Endothelial cell of umbilical vein (primary cell): ENCODE results near the gene CACNA2D3. TPM values are rescaled to one million over a fixed set of nuclear protein-coding genes. Genes with fewer than 3 reads are reported as not detected.

ENCODE experiments used
- BruUV-seq: library from RNA; stranded (reverse); fragments of 400-500 nt; replicated peaks from 2 replicates; lab custom pipeline; 2021; lab: Mats Ljungman, UMichigan
- CTCF ChIA-PET: fragments of 300-600, 350-600 bp; sonication (Branson Sonifier 250); formaldehyde crosslinking; loops from one replicate; lab custom pipeline; 2021; ENCODE audit warnings: antibody characterized with exemption, inconsistent platforms; lab: Charles Lee
- POLR2A ChIA-PET: fragments of 300-600, 350-600 bp; sonication (Branson Sonifier 250); formaldehyde crosslinking; loops from one replicate; lab custom pipeline; 2021; ENCODE audit warnings: antibody characterized with exemption, inconsistent platforms; lab: Charles Lee
- DNase-seq: peaks from one replicate; pipeline ENCODE4 v3.0.0-alpha.2; 2011; ENCODE audit warnings: low read depth, low spot score
- FAIRE-seq: peaks from 2 replicates; lab custom pipeline; 2011; peaks lifted over from hg19 to GRCh38; lab: Jason Lieb, UNC
- H2AFZ ChIP-seq: 2 replicates; pipeline ENCODE4 v1.6.0; 2012; ENCODE audit warnings: low read depth, low read length, control low read depth, inconsistent platforms
- H3K27ac ChIP-seq: 2 replicates; pipeline ENCODE4 v1.5.1; 2011; ENCODE audit warnings: low read depth, mild to moderate bottlenecking, control low read depth, low read length, moderate library complexity; ENCODE audit not compliant: insufficient read depth
- H3K27me3 ChIP-seq, 2 experiments: 2 replicates each; pipeline versions ENCODE4 v1.6.0 to v1.6.1; 2011; ENCODE audit warnings: low read length in 2 of 2, mixed read lengths in 1 of 2; ENCODE audit not compliant: control insufficient read depth in 2 of 2, insufficient read depth in 2 of 2
- H3K36me3 ChIP-seq, 2 experiments: 2 replicates in 1 of 2; 3 replicates in 1 of 2; pipeline ENCODE4 v1.5.1; 2011; ENCODE audit warnings: low read length in 2 of 2, mild to moderate bottlenecking in 1 of 2, moderate library complexity in 1 of 2; ENCODE audit not compliant: control insufficient read depth in 2 of 2, insufficient read depth in 2 of 2; ENCODE audit errors: extremely low read depth in 1 of 2
- H3K4me1 ChIP-seq: 3 replicates; pipeline ENCODE4 v1.5.1; 2011; ENCODE audit warnings: mild to moderate bottlenecking, low read length; ENCODE audit not compliant: control insufficient read depth, insufficient read depth; ENCODE audit errors: extremely low read depth
- H3K4me2 ChIP-seq: 2 replicates; pipeline ENCODE4 v1.6.1; 2011; ENCODE audit warnings: low read length, control low read depth, mixed read lengths; ENCODE audit not compliant: insufficient read depth
- H3K4me3 ChIP-seq, 3 experiments: fragments of 200-600 bp in 1 of 3; sonication (generic), shearing (Covaris generic) in 1 of 3; replicated peaks in 1 of 3; 2 replicates each; pipeline ENCODE4 v1.5.1; 2011 to 2016; ENCODE audit warnings: control low read depth in 3 of 3, low read length in 3 of 3, mild to moderate bottlenecking in 2 of 3, inconsistent platforms in 1 of 3, low read depth in 1 of 3, moderate library complexity in 1 of 3; ENCODE audit not compliant: insufficient read depth in 1 of 3
- H3K79me2 ChIP-seq: 2 replicates; pipeline ENCODE4 v1.6.0; 2012; ENCODE audit warnings: low read length, inconsistent platforms; ENCODE audit not compliant: control insufficient read depth, insufficient read depth
- H3K9ac ChIP-seq: replicated peaks from 2 replicates; pipeline ENCODE3; 2011; ENCODE audit warnings: low read length, control low read depth; ENCODE audit not compliant: insufficient read depth; ENCODE audit errors: extremely low read depth
- H3K9me1 ChIP-seq: replicated peaks from 3 replicates; pipeline ENCODE4 v1.6.0; 2011; ENCODE audit warnings: mild to moderate bottlenecking, low read length; ENCODE audit not compliant: control insufficient read depth, insufficient read depth; ENCODE audit errors: extremely low read depth
- H3K9me3 ChIP-seq: replicated peaks from 2 replicates; pipeline ENCODE4 v1.5.1; 2012; ENCODE audit warnings: low read length, inconsistent platforms; ENCODE audit not compliant: control insufficient read depth, insufficient read depth
- H4K20me1 ChIP-seq: replicated peaks from 2 replicates; pipeline ENCODE3; 2011; ENCODE audit warnings: mild to moderate bottlenecking, low read length; ENCODE audit not compliant: control insufficient read depth, insufficient read depth; ENCODE audit errors: extremely low read depth
- CTCF ChIP-seq, 2 donors: IDR thresholded peaks; 1 replicate in 1 of 2; 2 replicates in 1 of 2; pipeline ENCODE4 v1.5.1; 2011; ENCODE audit warnings: low read length in 2 of 2, mild to moderate bottlenecking in 2 of 2, moderate library complexity in 2 of 2, control low read depth in 1 of 2, inconsistent platforms in 1 of 2, low read depth in 1 of 2; ENCODE audit not compliant: insufficient read depth in 1 of 2; ENCODE audit errors: extremely low read depth in 1 of 2
- EZH2 ChIP-seq: IDR thresholded peaks from 2 replicates; pipeline ENCODE4 v1.6.1; 2012; ENCODE audit warnings: borderline replicate concordance, low read depth, mild to moderate bottlenecking, moderate library complexity, low read length, inconsistent platforms; ENCODE audit not compliant: severe bottlenecking
- FOS ChIP-seq: IDR thresholded peaks from 2 replicates; pipeline ENCODE4 v1.6.1; 2011; ENCODE audit warnings: mild to moderate bottlenecking, low read length, moderate library complexity, borderline replicate concordance; ENCODE audit not compliant: insufficient read depth
- GATA2 ChIP-seq: IDR thresholded peaks from 2 replicates; pipeline ENCODE4 v1.7.0; 2011; ENCODE audit warnings: low read depth, mild to moderate bottlenecking, moderate library complexity, mixed read lengths, low read length; ENCODE audit not compliant: insufficient read length, insufficient read depth
- JUN ChIP-seq: IDR thresholded peaks from 2 replicates; pipeline ENCODE4 v1.6.1; 2011; ENCODE audit warnings: borderline replicate concordance, low read depth; ENCODE audit not compliant: insufficient read length, insufficient read depth
- MAX ChIP-seq: IDR thresholded peaks from 2 replicates; pipeline ENCODE4 v1.6.1; 2011; ENCODE audit not compliant: insufficient read depth, insufficient read length
- MYC ChIP-seq: IDR thresholded peaks from one replicate; pipeline ENCODE4 v1.6.1; 2011; ENCODE audit warnings: mild to moderate bottlenecking, low read depth, low read length
- POLR2A ChIP-seq: IDR thresholded peaks from 2 replicates; pipeline ENCODE4 v1.6.1; 2012; ENCODE audit warnings: low read depth, mild to moderate bottlenecking, control low read depth, low read length
- POLR2AphosphoS5 ChIP-seq: IDR thresholded peaks from 2 replicates; pipeline ENCODE4 v1.6.1; 2012; ENCODE audit warnings: low read depth, mild to moderate bottlenecking, control low read depth, low read length, moderate library complexity; ENCODE audit not compliant: insufficient read depth
- dilution Hi-C: fragments of 300-500 bp; cut with MboI; formaldehyde crosslinking; loops from one replicate; pipeline ENCODE4 v1.15.0; 2019; ENCODE audit warnings: low sequenced_read_pairs; ENCODE audit not compliant: extremely low pct_ligation_motif_present
- intact Hi-C: fragments of 100-400 bp; cut with micrococcal nuclease; formaldehyde crosslinking; loops from one replicate; pipeline ENCODE4 v1.10.0; 2022
- polyA plus RNA-seq, 4 experiments: library from polyadenylated mRNA; depleted of rRNA in 3 of 4; stranded (reverse) in 3 of 4; unstranded in 1 of 4; fragments of >200 nt; gene quantifications; 2 replicates each; pipeline versions ENCODE4 v1.2.1 to v1.2.3, GENCODE V29; 2011 to 2012; ENCODE audit warnings: missing spikeins in 1 of 4
- total RNA-seq: library from RNA; stranded (reverse); gene quantifications from 2 replicates; pipeline ENCODE4 v1.2.3, GENCODE V29; 2021

Gene CACNA2D3
- total and polyA plus RNA-seq, 2 donors (not counting 3 experiments of a cell fraction or from before 2014, with no cell fraction given), result not detected

GRCh38 chr3:54262541-54262940 is 140.2 kb downstream of the CACNA2D3 start:
- Histone ChIP-seq H3K9ac (no peak overlapping the region), H3K27ac (no peak overlapping the region), H3K4me2 (no peak overlapping the region), H3K4me1 (no peaks in the 10 kb centered on the region), H3K79me2 (no peaks in the 10 kb centered on the region), H3K9me1 (no peaks in the 10 kb centered on the region), H2AFZ (no peak overlapping the region), H3K27me3 (no peaks in the 10 kb centered on the region), H3K9me3 (peaks cover 3% of the 10 kb centered on the region), H3K4me3 (no peak overlapping the region), H4K20me1 (no peaks in the 10 kb centered on the region), H3K36me3 (no peaks in the 10 kb centered on the region)
- TF ChIP-seq MYC (no peak), POLR2A (no peak), EZH2 (no peak), POLR2AphosphoS5 (no peak), JUN (no peak), MAX (no peak), GATA2 (no peak), CTCF (IDR thresholded peaks at IDR 0.05; ENCODE audit: extremely low read depth in 1 of 2, insufficient read depth in 1 of 2, low read depth in 1 of 2, low read length in 2 of 2) (no peak), FOS (no peak)
- DNase-seq (no peak), FAIRE-seq (no peak)
- ChIA-PET CTCF (no interaction called here), POLR2A (no interaction called here)
- intact Hi-C loops (no loop called here), dilution Hi-C loops (no loop called here)
- no TSS peak for BruUV-seq
